ENCODE measurements around the gene ERN1.

The ERN1 gene

DNA sequence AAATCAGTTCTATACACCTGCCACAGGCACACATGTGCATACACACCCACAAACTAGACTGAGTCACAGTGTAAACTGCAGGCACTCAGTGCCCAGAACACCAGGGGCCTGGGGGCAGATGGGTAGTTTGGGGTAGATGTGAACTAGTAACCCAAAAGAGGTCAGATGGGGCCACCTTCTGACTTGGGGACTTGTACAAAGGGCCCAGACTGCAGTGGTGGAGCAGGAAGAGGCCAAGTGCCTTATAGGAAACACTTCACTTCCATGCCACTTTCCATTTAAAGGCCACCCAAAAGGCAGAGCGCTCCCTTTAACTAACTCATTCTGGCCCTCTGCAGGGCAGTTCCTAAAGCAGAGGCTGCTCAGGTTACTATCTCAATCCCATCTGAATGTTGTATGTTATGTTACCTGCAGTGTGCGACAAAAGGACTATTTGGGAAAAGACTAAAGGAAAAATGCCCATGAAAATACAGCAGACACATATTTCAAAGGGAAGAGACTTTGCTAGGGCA lies 27.8 kb upstream of the ERN1 start:
- DNase-seq, result no peak

DNA sequence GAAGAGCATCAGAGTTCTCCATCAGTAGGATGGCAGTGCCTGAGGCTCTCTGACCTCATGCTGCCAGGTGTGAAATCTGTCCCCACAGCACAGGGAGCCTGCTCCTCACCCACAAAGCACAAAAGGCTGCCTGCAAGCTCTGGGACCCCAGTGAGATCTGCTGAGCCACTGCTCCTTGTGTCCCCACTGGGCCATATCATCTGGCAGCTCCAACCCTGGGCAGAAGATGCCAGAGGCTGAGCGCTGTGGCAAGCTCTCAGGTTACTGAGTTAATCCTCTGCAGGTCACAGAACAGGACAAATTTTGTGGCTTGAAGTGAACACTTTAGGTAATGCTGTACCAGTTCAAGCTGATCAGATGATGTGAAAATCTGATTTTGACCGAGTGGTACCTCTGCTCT lies 26.7 kb upstream of the ERN1 start:
- no peak for DNase-seq

DNA sequence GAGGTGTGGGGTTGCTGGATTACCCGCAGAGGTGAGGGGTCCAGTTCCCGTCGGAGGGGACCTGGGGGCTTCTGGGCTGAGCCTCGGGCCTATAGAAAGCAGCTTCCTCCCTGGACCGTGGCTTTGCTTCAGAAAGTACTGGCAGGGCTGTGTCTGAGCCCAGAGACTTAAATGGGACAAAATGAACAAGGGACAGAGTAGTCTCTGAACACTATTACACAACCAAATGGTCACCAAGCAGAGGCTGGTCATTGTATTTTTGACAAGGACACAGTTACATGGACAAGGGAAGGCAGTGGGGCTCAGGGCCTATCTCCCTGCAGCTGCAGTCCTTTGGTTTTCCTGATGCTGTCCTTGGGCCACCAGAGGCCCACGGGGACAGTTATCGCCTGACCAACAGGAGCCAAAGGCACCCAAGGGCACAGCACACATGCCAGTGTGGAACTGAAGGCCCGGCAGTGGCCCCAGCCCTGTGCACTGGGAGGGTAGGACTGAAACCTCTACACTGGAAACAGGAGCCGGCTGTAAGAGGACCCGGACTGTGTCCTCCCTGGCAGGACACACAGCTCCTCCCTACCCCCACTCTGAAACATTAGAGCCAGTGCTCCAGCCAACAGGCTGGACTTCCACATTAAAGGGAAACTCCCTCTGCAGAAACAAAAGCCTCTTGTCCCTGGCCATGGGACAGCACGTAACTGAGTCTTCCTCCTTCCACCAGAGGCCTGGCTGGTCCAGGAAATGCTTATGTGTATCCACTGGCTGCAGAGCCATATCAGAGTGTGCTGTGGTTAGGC lies 26.0 kb upstream of the ERN1 start:
- DNase-seq, result no peak

DNA sequence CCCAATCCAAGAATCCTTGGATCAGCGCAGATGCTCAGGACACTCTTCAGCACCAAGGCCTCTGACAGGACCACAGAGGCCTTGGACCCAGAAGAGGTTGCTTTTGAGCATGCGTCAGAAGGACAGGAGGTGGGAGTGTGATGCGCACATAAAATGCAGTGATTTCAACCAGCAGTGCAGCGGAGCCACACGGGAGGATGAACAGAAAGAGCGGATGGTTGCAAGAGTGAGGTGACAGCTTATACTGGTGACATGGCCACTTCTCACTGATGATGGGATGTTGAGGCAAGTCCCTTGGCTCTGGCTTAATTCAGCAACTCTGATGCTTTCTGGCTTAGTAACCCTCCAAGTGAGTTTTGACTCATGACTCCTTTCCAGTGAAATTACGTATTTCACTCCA lies 25.2 kb upstream of the ERN1 start:
- no peak for DNase-seq

DNA sequence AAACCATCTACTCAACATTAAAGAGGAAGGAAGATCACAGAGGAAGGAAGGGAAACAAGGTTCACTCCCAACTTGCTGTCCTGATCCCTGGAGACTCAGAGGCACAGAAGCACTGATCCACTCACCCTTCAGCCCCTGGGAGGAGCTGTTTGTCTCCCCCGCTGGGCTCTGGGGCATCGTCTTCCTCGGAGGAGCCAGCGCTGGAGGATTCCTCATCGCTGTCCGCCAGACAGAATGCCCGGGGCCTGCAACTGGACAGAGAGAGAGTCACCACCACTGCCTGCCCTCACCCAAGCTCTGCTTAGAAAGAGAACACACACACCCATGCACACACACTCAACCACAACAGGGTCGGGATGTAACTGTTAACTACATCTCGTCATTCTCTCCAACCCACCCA lies 24.8 kb upstream of the ERN1 start:
- DNase-seq, result no peak

DNA sequence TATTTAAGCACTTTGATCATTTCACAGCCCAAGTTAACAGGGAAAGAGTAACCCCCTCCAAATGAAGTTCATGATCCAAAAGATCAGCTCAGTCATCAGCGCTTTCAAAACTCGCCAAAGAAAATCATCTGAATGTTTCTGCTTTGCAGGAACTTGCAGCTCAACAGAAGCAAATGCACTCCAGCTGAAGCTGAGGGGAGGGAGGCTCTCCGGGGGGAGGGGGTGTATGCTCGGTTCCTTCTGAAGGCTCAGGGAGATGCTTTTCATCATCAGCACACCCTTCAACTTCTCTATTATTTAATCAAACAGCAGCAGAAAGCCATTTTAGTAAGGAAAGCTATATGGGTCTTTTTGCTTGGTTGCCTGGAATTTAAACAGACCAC lies 24.4 kb upstream of the ERN1 start:
- DNase-seq, result no peak

DNA sequence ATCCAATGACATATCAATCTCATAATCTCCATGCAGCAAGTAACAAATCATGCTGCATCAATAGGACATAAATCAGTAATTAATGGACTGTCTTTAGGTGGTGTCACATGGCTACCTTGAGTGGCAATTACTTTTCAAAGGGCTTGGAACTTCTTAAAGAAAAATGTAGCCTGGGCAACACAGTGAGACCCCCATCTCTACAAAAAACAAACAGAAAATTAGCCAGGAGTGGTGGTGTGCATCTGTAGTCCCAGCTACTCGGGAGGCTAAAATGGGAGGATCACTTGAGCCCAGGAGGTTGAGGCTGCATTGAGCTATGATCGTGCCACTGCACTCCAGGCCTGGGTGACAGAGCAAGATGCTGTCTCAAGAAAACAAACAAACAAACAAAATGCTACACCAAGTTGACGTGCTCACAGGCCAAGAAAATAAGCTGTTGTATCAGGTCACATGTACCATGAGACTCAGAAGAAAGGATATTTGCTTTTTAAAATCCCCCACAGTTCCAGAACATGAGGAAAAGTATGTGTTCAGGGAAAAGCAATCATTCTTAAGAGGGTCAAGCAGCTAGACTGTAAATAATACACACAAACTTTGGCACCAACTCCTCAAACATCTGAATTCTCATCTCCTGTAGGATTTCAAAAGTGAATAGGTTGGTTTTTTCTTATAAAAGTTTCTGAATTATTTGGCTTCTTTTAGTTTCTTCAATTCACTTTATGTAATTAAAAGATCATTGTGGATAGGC lies 23.8 kb upstream of the ERN1 start:
- no peak for DNase-seq

DNA sequence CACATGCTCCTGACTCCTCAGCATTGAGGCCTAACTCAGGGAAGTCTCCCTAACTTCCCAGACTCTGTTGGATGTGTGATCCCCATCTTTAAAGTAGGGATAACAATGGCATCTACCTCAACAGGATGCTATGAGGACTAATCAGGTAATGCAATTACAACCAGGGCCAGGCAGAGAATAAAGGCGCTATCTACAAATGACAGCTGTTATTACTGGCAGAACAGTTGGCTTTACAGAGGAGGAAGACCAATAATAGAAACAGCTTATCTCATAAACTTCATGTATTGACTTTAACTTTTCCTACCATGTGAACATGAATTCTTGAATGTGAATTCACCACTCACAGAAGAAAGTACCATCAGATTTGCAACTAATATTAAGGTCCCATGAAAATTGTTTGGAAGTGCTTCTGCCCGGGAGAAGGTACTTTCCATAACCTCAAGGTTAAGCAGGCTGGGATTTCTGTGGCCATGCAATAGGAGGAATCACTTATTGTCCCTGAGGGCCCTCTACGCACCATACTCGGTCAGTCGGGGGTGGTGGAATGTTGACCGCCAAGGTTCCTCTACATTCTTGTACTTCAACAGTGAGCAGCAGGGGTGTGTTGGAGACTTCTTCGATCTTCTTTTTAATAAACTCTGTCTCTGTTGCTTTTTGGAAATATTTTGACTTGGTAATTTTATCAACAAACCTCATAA lies 22.6 kb upstream of the ERN1 start:
- no peak for DNase-seq

DNA sequence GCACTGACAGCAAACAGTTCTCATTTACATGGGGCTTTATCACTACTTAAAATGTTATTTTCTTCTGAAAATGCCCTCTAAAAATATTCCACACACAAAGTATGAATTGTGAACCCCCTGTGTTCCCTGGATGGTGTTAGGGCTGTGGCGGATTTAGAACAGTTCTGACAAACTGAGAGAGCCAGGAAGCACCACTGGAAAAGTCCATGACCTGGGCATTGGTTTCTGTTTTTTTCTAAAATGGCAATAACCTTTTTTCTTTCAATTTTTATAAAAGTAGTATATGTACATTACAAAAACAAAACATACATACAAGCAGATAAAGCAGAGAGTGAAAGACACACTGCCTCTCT lies 21.0 kb upstream of the ERN1 start:
- DNase-seq, result no peak

DNA sequence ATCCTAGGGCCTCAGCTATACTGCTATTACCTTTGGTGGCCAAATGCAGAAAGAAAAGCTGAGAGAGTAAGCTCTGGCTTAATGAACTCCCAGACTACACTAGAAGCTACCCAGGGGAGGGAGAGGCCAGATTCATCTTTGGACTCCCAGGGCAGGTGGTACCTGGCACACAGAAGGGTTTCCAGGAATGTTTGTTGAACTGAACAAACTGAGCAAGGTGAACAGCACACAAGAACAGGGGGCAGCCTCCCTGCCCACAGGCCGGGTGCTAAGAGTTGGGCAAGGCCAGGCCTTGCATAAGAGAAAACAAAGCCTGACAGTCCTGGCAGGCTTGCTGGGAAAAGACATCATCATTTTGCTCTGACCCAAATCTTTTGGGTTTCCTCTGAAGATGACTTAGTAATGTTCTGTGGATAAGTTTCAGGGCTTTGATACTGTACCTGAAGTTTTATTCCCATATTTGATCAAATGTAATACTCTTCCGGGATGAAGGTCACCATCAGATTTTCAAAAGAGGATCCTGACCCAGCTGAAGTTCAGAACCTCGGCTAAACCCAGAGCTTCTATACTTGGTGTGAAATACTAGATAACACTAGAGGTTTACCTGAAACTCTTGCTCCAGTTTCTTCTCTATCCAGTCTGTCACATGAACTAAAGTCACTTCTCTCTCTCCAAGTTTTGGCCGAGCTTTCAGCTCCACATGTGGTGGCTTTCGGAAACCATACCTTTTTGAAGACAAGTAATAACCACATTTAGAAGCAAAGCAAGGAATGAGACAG lies 20.5 kb upstream of the ERN1 start:
- no peak for DNase-seq

DNA sequence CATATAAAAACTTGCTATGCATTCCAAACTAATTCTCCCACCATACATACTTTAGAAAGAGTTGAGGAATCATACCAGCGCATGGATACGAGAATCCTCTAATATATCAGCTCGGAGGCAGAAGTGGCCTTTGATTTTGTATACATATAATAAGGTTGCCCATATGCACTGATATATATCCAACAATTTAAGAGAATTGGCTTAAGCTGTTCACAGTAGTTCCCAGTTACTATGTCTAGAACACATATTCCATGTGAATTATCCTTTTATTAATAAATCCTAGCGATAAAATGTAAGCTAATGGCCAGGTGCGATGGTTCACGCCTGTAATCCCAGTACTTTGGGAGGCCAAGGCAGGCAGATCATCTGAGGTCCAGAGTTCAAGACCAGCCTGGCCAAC lies 19.3 kb upstream of the ERN1 start:
- no peak for DNase-seq

DNA sequence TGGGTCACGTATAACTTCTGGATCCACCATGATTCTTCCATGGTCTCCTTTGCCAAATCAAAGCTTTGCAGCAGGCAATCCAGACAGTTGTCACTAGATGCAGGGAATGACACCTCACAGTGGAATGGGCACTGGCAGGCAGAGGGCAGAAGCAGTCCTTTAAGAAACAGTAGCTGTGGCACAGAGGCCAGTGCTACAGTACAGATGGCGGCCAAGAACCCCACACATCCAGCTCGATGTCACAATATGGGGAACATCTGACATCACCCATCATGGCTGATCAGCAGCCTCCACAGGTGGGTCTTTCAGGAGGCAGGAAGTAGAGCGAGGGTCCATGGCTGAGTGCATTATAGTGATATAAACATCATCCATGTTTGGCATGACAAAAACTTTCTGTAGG lies 18.8 kb upstream of the ERN1 start:
- no peak for DNase-seq

DNA sequence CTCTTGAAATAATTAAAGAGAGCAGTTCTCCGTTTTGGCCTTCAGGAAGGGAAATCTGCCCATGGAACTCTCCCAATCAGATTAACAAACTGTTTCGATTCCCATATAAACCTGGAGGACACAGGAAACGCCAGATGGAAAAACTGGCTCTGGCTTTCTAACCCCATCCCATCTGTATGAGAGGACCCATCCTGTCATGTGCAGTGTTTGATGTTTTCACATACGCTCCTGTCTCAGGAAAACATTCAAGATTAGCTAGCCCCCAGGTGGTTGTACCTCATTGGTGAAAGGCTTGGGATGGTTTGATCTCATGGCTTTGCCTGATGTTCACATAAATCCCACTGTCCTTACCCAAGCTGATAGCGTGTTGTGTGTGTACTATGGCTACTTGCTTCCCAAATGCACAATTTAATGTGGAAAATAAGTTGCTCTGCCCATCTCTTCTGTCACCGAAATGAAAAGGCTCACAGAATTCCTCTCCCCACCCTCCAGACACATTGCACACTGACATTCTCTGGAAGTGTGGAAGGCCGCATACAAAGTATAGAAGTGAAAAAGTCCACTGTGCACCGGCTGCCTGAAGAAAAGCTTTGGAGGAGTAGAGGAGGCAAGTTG lies 18.2 kb upstream of the ERN1 start:
- no peak for DNase-seq

DNA sequence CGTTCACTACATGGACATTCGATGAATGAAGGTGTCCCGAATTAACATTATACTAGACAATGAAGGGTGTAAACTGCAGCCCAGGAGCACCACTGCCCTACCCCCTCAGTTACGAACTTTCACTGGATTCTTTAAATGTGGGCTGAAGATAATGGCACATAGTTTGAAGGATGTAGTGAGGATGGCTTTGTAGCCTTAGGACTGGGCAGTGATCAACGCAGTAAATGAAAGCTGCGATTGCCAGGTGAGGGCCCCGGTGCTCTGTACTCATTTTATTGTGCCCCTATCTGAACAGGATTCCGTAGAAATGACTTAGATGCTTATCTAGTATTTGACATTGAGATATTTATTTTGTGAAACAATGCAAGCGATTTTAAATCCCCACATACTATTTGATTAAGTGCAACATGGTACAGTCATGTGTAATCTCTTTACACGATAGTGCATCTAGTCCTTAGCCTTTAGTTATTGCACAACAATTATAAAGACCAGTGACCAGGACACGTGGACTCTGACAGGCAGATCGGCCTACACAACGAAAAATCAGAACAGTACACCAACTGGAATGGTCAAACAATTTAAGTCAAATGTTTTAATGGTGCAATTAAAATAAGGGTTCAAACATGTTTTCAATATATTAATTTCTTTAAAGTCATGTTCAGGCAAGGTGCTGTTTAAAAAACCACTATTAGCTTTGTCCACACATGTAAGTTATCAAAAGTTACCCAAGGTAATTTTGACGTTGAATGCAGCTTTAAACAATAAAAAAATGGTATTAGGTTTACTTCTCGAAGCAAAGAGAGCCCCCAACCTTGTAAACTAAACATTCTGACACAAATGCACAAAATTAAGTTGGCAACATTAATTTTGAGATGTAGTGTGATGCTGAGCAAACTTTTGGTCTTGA lies 17.4 kb upstream of the ERN1 start:
- no peak for DNase-seq

DNA sequence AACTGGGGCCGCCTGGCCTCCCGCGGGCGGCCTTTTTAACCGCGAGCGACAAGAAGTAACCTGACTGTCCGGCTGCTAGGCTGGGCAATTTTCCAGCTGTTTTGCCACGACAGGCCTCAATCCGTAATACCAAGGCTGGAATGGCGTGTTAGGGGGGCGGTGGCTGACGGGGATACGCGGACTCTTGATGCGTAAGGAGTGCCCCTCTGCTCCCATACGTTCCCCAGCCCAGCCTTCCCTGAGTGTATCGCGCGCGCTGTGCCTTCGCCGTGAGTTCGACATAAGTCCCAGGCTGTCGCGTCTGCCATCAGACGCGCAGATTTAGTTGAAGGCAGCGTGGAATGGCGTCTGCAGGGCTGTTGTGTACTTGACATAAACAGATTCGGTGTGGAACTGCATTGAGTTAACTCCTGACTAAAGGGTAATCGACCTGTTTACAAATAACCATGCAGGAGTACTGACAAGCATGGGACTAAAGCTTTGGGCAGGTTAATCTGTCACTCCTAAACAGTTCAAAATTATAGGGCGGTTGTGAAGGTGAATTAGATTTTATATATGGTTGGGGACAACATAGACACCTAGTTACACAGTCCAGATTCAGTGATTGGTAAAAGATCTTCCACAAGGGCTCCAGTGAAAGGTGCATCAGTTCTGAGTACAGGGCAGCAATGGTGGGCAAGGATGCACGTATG lies 16.6 kb upstream of the ERN1 start:
- DNase-seq, result no peak

DNA sequence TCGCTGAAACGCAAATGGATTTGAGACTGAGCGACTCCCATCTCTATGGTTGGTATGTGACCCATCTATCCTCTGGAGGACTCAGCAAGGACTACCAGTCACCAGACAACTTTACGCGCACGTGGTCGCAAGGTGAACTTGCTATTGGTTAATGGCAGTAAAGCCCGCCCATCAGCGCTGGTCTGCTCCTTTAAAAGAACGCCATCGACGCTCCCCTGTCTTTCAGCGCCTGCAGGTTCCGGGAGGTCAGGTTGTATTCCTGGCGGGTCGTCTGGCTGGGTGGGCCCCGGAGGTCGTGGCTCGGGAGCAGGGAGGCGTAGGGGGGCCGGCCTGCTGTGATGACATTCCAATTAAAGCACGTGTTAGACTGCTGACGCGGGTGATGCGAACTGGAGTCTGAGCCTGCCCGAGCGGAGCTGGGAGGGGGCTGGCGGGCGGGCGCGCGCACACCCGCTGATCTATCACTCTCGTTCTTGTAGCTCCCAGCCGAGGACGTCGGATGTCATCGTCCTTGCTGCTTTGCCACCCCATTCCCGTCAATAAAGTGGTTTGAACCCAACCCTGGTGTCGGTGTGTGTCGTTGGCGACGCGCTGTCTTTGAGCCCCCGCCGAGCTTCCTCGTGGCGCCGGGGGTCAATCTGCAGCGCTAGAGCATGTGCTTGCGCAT lies 15.9 kb upstream of the ERN1 start:
- DNase-seq, result peak; percentile 44

DNA sequence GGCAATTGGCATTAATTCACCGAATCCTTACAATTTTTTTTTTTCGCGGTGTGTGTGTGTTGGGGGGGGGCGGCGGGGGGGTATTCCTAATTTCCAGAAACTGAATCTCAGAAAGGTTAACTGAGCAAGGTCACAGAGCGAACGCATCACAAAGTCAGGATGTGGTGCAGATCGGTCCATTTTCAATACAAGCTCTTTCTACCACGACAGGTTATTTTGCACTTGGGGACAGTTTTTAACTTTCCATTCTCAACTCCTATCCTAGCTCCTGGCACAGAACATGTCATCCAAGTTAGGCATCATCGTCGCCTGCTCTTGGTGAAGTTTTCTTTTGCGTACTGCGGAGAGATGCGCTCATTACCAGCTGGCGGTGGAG lies 15.4 kb upstream of the ERN1 start:
- DNase-seq, result no peak

DNA sequence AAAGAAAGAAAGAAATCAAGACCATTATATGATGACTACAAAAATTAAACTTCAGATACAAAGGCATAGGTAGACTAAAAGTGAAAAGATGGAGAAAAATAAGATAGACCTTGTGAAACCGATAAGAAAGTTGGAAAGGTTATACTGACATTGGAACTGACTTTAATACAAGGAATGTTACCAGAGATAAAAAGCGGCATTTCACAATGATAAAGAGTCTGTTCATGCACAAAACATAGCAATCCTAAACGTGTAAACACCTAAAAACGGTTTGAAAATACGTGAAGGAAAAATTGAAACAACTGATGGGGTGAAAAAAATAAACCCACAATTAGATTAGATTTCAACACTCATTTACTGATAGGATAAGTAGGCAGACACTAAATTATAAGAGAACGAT lies 9.6 kb upstream of the ERN1 start:
- DNase-seq, result no peak

DNA sequence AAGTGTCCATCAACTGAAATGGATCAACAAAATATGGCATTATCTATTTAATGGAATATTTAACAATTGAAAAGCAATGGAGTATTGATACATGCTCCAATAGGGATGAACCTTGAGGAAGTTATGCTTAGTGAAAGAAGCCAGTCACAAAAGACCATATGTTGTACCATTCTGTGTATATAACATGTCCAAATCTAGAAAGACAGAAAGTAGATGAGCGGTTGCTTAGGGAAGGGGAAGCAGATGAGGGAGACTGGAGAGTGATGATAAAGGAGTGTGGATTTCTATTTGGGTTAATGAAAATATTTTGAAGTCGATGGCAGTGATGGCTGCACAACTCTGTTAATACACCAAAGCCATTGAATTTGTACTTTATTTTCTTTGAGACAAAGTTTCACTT lies 8.5 kb upstream of the ERN1 start:
- DNase-seq, result no peak

DNA sequence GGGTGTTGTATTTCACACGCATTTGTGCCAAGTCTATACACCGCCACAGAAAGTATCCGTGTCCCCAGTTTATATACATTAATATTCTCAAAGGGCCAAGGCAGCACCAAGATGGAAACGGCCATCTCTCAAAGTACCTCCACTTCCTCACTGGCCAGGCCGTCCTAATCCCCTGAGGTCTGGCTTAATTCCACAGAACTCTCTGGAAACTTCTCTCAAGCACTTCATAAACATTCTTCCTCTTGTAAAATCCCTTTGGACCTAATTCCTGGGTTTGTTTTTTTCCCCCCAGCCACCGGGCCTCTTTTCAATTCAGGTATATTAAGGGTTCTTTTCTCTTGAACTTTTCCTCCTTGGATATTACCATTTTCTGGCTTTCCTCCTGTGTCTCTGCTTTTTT lies 5.1 kb upstream of the ERN1 start:
- no peak for DNase-seq

Data from 8988T (cell line).